ENCODE data around the gene ADRB2. TPM values are rescaled to one million over a fixed set of nuclear protein-coding genes. Genes with fewer than 3 reads are reported as not detected.

ADRB2 gene
- polyA plus RNA-seq, 3 donors: 6.8 to 10.9 (median 10.8) TPM

- H3K4me2 ChIP-seq (replicated peaks; ENCODE audit: extremely low read depth, low read length, poor library complexity, severe bottlenecking): peak overlapping the region; percentile 89
- no peak for DNase-seq
- intact Hi-C loops (cut with micrococcal nuclease): loop anchor here (5.0 to 10.0 kb wide), 2 partner anchors 87 to 136 kb away; no protein-coding TSS in a partner anchor
- H2AFZ ChIP-seq (ENCODE audit: insufficient read depth, low read depth, low read length, poor library complexity, severe bottlenecking): no peak overlapping the region
- H3K36me3 ChIP-seq (replicated peaks in 1 of 2; ENCODE audit: control insufficient read depth in 1 of 2, insufficient read depth in 2 of 2, low read length in 2 of 2): peaks cover 3 to 6% of the 10 kb centered on the region in 2 donors
- H3K36me3 Mint-ChIP-seq: peaks cover 16 to 18% of the 10 kb centered on the region in 2 donors
- H3K27ac Mint-ChIP-seq: peak overlapping the region in 6 of 7 donors; percentile 65 to 99 (median 86)
- H3K27me3 ChIP-seq (ENCODE audit: control insufficient read depth in 2 of 2, insufficient read depth in 2 of 2, low read length in 2 of 2): no peaks in the 10 kb centered on the region
- H3K4me1 ChIP-seq (ENCODE audit: control insufficient read depth in 1 of 2, insufficient read depth in 2 of 2, low read length in 2 of 2): peaks cover 84 to 95% of the 10 kb centered on the region in 2 donors
- H3K4me3 Mint-ChIP-seq: peak overlapping the region; percentile 86 to 96
- H3K27me3 Mint-ChIP-seq (ENCODE audit: low read depth in 3 of 3): no peaks in the 10 kb centered on the region
- peak overlapping the region; percentile 67 to 85 (median 85) for H3K4me3 ChIP-seq (replicated peaks in 1 of 3; ENCODE audit: low read depth in 2 of 3, low read length in 3 of 3)
- TF ChIP-seq CTCF (IDR thresholded peaks at IDR 0.05): no peak
- H3K4me1 Mint-ChIP-seq: peaks cover 87% of the 10 kb centered on the region
- WGBS (ENCODE audit: insufficient coverage): no CpG with 5 or more reads among the region's 3 CpGs
- H3K27ac ChIP-seq (ENCODE audit: low read depth in 1 of 2, low read length in 2 of 2): peak overlapping the region in 1 of 2 donors; percentile 96
- H3K9ac ChIP-seq (ENCODE audit: insufficient read depth, low read length, poor library complexity, severe bottlenecking): peak overlapping the region; percentile 83
- no peaks in the 10 kb centered on the region for H3K9me3 ChIP-seq (replicated peaks in 1 of 2; ENCODE audit: control insufficient read depth in 1 of 2, insufficient read depth in 1 of 2, low read length in 2 of 2)
- H3K9me3 Mint-ChIP-seq: no peaks in the 10 kb centered on the region
- peaks cover 70% of the 10 kb centered on the region for H4K20me1 ChIP-seq (ENCODE audit: insufficient read depth, low read length)
- H3K79me2 ChIP-seq (ENCODE audit: insufficient read depth, low read length): peaks cover 96% of the 10 kb centered on the region
These were observed 2.8 kb downstream of the ADRB2 start for GRCh38 chr5:148829248-148829594.

- H3K9ac ChIP-seq (ENCODE audit: insufficient read depth, low read length, poor library complexity, severe bottlenecking): peak overlapping the region; percentile 83
- H3K9me3 ChIP-seq (replicated peaks in 1 of 2; ENCODE audit: control insufficient read depth in 1 of 2, insufficient read depth in 1 of 2, low read length in 2 of 2): no peaks in the 10 kb centered on the region
- Mint-ChIP-seq H3K4me3 (peak overlapping the region; percentile 86 to 96), H3K27me3 (ENCODE audit: low read depth in 3 of 3) (no peaks in the 10 kb centered on the region), H3K36me3 (peaks cover 20 to 23% of the 10 kb centered on the region in 2 donors), H3K4me1 (peaks cover 87% of the 10 kb centered on the region), H3K9me3 (no peaks in the 10 kb centered on the region), H3K27ac (peak overlapping the region; percentile 65 to 91 (median 84))
- no peak overlapping the region for H2AFZ ChIP-seq (ENCODE audit: insufficient read depth, low read depth, low read length, poor library complexity, severe bottlenecking)
- H3K27me3 ChIP-seq (ENCODE audit: control insufficient read depth in 2 of 2, insufficient read depth in 2 of 2, low read length in 2 of 2): no peaks in the 10 kb centered on the region
- intact Hi-C loops (cut with micrococcal nuclease): loop anchor here (5.0 to 10.0 kb wide), 3 partner anchors 87 to 645 kb away; no protein-coding TSS in a partner anchor
- peaks cover 84 to 95% of the 10 kb centered on the region in 2 donors for H3K4me1 ChIP-seq (ENCODE audit: control insufficient read depth in 1 of 2, insufficient read depth in 2 of 2, low read length in 2 of 2)
- H3K4me2 ChIP-seq (replicated peaks; ENCODE audit: extremely low read depth, low read length, poor library complexity, severe bottlenecking): peak overlapping the region; percentile 89
- DNase-seq: no peak
- H3K79me2 ChIP-seq (ENCODE audit: insufficient read depth, low read length): peaks cover 96% of the 10 kb centered on the region
- H3K4me3 ChIP-seq (replicated peaks in 1 of 3; ENCODE audit: low read depth in 2 of 3, low read length in 3 of 3): peak overlapping the region; percentile 67 to 85 (median 85)
- no peak for TF ChIP-seq CTCF (IDR thresholded peaks at IDR 0.05)
- H4K20me1 ChIP-seq (ENCODE audit: insufficient read depth, low read length): peaks cover 75% of the 10 kb centered on the region
- H3K27ac ChIP-seq (ENCODE audit: low read depth in 1 of 2, low read length in 2 of 2): peak overlapping the region in 1 of 2 donors; percentile 96
- WGBS (ENCODE audit: insufficient coverage): 82% methylated on average over 2 of the region's 5 CpGs
- peaks cover 4 to 11% of the 10 kb centered on the region in 2 donors for H3K36me3 ChIP-seq (replicated peaks in 1 of 2; ENCODE audit: control insufficient read depth in 1 of 2, insufficient read depth in 2 of 2, low read length in 2 of 2)
These were observed 3.3 kb downstream of the ADRB2 start for GRCh38 chr5:148829734-148830133.

Measured in CD14-positive monocyte (primary cell).